NCI-H2029 (cell line): ENCODE measurements around the gene SH2D3A.
"Not testable (repeated sequence)": the region's sequence is repeated elsewhere in the genome, so short reads cannot be mapped to it uniquely, and the experiment has no call there.

Source experiments
- DNase-seq: peaks from one replicate; lab custom pipeline; 2025; lab: John Stamatoyannopoulos, UW

Gene SH2D3A

GRCh38 chr19:6719992-6720368 is 47.3 kb downstream of the SH2D3A start:
- DNase-seq, result no peak

GRCh38 chr19:6719540-6719861 is 47.7 kb downstream of the SH2D3A start:
- no peak for DNase-seq

DNA sequence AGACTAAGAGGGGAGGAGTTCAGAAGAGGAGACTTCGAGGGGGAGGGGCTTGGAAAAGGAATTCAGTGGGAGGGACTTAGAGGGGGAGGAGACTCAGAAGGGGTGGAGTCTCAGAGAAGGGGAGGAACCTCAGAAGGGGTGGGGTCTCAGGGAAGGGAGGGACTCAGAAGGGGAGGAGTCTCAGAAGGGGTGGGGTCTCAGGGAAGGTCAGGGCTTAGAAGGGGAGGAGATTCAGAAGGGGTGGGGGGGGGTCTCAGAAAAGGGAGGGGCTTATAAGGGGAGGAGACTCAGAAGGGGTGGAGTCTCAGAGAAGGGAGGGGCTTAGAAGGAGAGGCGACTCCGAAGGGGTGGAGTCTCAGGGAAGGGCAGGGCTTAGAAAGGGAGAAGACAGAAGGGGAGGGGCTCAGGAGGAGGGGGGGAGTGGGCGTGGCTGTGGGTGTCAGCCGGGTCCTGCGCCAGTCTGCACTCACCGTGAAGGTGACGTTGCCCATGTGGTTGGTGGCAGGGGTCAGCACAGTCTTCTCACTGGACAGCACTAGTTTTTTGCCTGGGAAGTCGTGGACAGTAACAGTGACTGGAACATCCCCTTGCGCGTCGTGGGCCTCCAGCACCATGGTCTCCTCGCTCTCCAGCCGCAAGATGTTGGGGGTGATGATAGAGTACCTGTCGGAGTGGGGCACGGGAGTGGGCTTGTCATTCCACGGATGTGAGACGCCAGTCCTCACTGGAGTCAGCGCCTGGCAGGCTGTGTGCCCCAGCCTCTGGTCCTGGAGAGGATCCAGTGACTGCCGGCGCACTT is 48.3 kb downstream of the SH2D3A start:
- no peak for DNase-seq

DNA sequence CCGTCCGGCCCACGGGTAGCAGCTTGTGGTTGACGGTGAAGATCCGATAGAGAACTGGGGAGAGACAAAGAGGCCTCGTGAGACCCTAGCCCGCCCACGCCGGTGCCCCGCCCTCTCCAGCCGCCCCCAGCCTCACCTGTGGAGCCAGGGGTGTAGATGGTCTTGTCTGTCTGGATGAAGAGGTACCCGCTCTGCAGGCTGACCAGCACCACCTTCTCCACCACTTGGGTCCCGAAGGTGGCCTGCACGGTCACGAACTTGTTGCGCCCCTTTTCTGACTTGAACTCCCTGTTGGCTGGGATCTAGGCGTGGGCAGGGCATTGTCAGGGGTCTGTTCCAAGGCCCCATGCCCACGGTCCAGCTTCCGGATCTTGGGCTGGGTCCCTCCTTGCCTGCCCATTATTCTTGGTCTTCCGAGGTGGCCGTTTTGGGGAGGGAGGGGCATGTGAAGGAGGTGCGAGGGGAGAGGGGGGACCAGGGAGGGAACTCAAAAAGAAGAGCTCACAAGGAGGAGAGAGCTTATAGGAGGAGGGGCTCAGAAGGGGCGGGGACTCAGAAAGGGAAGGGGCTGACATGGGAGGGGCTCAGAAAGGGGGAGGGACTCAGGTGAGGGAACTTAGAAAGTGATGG is 49.0 kb downstream of the SH2D3A start:
- DNase-seq, result no peak

DNA sequence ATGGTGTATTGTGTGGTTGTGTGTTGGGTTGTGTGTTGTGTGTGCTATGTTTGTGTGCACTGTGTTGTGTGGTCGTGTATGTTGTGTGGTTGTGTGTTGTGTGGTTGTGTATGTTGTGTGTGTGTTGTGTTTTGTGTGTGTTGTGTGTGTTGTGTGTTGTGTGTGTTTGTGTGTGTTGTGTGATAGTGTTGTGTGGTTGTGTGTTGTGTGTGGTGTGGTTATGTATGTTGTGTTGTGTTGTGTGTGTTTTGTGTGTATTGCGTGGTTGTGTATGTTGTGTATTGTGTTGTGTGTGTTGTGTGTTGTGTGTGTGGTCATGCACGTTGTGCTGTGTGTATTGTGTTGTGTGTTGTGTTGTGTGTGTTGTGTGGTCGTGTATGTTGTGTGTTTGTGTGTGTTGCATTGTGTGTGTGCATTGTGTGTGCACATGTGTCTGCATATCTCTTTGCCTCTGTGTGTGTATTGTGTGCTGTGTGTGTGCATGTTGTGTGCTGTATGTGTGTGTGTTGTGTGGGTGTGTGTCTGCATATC is 49.7 kb downstream of the SH2D3A start:
- no peak for DNase-seq

DNA sequence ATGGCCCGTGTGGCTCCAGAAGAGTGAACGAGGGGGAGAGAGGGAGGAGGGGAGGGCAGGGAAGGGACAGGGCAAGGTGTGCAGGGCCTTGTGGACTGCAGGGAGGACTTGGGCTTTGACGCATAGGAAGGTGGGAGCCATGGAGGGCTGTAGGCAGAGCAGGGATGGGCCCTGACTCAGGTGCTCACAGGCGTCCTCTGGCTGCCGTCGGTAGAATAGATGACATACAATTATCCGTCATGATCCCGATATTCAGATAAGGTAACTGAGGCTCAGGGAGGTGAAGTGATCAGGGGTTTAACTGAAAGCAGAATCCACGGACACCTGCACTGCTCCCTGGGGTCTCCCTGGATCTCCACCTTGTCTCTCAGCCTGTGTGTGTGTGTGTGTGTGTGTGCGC is 50.2 kb downstream of the SH2D3A start:
- no peak for DNase-seq

DNA sequence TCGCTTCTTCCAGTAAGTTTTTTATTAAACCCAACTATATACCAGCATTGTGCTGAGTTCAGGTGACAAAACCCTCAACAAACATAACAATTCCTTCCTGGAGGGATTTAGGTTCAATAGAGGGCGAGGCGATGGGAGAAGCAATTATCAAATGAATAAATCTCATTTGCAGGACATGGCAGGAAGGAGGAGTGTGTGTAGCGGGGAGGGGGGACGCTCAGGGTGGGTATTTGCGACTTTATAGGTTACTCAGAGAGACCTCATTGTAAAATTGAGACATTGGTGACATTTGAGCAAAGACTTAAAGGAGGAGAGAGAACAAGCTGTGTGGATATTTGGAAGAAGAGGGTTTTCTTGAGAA is 50.6 kb downstream of the SH2D3A start:
- no peak for DNase-seq

DNA sequence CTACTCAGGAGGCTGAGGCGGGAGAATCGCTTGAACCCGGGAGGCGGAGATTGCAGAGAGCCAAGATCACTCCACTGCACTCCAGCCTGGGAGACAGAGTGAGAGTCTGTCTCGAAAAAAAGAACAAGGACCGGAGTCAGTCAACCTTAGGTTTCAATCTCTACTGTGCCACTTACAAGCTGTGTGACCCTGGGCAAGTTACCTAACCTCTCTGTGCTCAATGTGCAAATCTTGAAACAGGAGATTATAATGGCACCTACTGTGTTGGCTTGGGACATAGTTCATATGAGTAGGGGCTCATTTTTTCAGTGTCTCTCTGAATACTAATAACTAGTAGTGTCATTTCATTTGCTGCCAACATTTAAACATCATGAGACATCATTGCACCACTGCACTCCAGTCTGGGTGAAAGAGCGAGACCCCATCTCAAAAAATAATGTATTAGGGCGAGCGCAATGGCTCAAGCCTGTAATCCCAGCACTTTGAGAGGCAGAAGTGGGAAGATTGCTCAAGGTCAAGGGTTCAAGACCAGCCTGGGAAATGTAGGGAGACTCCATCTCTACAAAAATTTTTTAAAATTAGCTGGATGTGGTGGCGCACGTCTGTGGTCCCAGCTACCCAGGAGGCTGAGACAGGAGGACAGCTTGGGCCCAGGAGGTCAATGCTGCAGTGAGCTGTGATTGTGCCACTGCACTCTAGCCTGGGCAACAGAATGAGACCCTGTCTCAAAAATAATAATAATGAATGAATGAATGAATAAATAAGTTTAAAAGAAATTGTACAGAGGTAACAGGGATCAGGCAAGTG is 52.3 kb downstream of the SH2D3A start:
- no peak for DNase-seq

DNA sequence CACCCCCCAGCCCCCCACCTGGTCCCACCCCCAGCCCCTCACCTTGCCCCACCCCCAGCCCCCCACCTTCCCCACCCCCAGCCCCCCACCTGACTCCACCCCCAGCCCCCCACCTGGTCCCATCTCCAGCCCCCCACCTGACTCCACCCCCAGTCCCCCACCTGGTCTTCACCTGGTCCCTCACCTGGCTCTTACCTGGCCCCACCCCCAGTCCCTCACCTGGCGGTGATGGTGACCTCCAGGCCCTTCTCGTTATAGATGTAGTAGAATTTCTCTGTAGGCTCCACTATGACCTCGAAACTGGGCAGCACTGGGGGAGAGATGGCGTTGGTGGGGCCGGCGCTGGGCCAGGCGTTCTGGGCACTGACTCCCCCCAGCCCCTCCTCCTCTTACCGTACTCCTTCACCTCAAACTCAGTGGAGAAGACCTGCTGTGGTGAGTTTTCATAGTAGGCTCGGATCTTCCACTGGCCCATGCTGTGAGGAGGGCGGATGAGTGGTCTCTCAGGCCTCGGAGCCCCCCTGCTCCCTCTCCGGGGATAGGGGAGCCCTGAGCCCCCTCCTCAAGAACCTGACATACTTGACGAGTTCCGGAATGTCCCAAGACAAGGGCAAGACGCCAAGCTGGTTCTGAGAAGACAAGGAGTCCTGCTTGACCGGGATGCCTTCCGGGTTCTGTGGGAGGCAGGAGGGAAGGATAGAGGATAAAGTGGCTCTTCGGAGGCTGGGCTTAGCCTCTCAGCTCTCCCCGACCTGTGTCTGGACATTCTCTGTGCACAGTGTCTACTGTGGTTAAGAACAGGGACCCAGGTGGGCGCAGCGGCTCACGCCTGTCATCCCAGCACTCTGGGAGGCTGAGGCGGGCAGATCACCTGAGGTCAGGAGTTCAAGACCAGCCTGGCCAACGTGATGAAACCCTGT is 53.2 kb downstream of the SH2D3A start:
- no peak for DNase-seq

GRCh38 chr19:6712692-6713670 is 54.3 kb downstream of the SH2D3A start:
- no peak for DNase-seq

DNA sequence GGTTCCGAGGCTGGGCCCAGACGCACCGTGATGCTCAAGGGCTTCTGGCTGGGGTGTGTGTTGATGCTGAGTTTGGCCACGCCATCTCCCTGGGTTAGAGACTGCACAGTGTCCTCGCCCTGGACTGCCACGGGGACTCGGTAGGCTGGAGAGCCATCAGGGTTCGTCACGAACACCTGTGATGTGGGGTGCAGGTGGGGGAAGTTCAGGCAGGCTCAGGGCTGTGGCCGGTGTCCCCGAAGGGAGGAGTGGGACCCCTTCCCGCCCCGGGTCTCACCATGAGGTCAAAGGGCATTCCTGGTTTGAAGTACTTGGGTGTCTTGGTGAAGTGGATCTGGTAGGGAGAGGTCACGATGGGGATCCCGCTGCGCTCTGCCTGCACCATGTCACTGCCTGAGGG is 55.0 kb downstream of the SH2D3A start:
- DNase-seq, result no peak

DNA sequence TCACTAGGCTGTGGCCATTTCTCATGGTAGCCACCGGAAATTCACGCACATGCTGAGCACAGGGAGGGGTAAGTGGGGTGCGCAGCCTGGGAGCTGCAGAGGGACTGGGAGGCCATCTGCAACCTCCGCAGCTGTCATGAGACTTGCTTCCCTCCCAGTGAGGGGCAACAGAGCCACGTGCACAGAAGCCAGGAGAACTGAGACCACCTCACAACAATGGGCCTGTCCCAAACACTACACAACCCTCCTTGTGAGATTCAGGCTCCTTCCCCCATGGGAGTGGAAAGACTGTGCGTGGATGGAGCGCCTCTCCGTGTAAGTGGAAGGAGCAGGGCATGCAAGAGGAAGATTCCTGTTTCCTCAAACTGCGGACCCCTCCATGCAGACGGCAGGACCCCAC is 55.6 kb downstream of the SH2D3A start:
- no peak for DNase-seq

DNA sequence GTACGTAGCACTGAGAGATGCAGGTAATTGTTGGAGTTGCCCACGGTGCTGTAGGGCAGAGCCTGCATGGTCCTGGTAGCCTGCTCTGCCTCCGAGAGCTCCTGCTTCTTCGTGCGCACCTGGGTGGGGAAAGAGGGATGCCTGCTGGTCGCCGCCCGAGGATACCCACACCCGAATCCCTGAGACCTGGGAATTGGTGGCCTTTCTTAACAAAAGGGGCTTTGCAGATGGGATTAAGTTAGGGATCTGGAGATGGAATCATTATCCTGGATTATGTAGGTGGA is 56.2 kb downstream of the SH2D3A start:
- DNase-seq, result no peak

GRCh38 chr19:6710273-6711077 is 56.8 kb downstream of the SH2D3A start:
- DNase-seq, result no peak

DNA sequence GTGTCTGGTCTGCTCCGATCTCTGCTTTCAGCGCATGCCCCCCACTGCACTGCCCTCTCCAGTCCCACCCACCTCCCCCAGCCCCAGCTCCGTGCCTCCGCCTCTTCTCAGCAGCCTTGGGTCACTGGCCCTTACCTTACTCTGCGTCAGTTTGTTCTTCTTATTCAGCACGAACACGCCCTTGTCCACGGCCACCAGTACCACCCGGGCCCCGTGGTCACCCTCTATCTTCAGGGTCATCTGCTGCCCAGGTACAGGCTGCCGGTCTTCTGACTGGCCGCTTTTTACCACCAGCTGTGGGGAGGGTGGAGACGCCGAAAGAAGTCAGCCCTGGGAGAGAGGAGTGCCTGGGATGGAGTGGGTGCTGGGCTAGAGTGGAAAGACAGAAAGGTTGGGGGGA is 57.7 kb downstream of the SH2D3A start:
- DNase-seq, result no peak

DNA sequence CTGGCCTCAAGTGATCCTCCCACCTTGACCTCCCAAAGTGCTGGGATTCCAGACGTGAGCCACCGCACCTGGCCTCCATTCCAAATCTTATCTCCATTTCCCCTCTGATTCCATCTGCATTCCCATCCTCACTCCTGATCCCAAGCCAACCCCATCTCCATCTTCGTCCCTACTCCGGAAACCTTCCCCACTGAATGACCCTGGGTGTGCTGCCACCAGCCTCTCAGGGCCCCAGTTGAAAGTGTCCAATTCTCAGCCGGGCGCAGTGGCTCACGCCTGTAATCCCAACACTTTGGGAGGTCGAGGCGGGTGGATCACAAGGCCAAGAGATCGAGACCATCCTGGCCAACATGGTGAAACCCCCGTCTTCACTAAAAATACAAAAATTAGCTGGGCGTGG is 58.3 kb downstream of the SH2D3A start:
- not testable (repeated sequence) for DNase-seq

GRCh38 chr19:6708346-6708745 is 58.9 kb downstream of the SH2D3A start:
- DNase-seq, result no peak

GRCh38 chr19:6707658-6708018 is 59.6 kb downstream of the SH2D3A start:
- DNase-seq, result no peak

- DNase-seq, result no peak
Measured at GRCh38 chr19:6707011-6707657, 60.1 kb downstream of the SH2D3A start.

GRCh38 chr19:6706633-6706958 is 60.6 kb downstream of the SH2D3A start:
- DNase-seq, result no peak
